ENCODE results near the gene HCFC1R1.

HCFC1R1 gene

GRCh38 chr16:3014971-3015370 is 8.8 kb downstream of the HCFC1R1 start:
- no peak for DNase-seq (ENCODE audit: low read depth)
- no peak overlapping the region for H3K4me3 ChIP-seq (ENCODE audit: control insufficient read depth, low read depth, low read length)
- TF ChIP-seq CTCF (IDR thresholded peaks at IDR 0.05; ENCODE audit: control insufficient read depth, insufficient read depth, low read depth, low read length, missing control alignments), result no peak

GRCh38 chr16:3013998-3014690 is 9.6 kb downstream of the HCFC1R1 start:
- DNase-seq (ENCODE audit: low read depth), result no peak
- no peak overlapping the region for H3K4me3 ChIP-seq (ENCODE audit: control insufficient read depth, low read depth, low read length)

DNA sequence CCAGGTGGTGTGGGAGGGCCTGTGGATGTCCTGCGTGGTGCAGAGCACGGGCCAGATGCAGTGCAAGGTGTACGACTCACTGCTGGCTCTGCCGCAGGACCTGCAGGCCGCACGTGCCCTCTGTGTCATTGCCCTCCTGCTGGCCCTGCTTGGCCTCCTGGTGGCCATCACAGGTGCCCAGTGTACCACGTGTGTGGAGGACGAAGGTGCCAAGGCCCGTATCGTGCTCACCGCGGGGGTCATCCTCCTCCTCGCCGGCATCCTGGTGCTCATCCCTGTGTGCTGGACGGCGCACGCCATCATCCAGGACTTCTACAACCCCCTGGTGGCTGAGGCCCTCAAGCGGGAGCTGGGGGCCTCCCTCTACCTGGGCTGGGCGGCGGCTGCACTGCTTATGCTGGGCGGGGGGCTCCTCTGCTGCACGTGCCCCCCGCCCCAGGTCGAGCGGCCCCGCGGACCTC is 10.2 kb downstream of the HCFC1R1 start:
- TF ChIP-seq CTCF (IDR thresholded peaks at IDR 0.05; ENCODE audit: control insufficient read depth, insufficient read depth, low read depth, low read length, missing control alignments), result no peak

More at GRCh38 chr16:3013998-3014690, 9.6 kb downstream of the HCFC1R1 start:
- TF ChIP-seq CTCF (IDR thresholded peaks at IDR 0.05; ENCODE audit: control insufficient read depth, insufficient read depth, low read depth, low read length, missing control alignments), result no peak

GRCh38 chr16:3012828-3013420 is 10.8 kb downstream of the HCFC1R1 start, which contains the start of gene CLDN9:
CLDN9 (plus strand) TSS chr16:3012923; CDS start chr16:3013363, 440 bp downstream.
- no peak for DNase-seq (ENCODE audit: low read depth)
- TF ChIP-seq CTCF (IDR thresholded peaks at IDR 0.05; ENCODE audit: control insufficient read depth, insufficient read depth, low read depth, low read length, missing control alignments), result no peak
- H3K4me3 ChIP-seq (ENCODE audit: control insufficient read depth, low read depth, low read length), result no peak within 1 kb of the TSS

More for the DNA sequence above, 10.2 kb downstream of the HCFC1R1 start:
- no peak overlapping the region for H3K4me3 ChIP-seq (ENCODE audit: control insufficient read depth, low read depth, low read length)
- DNase-seq (ENCODE audit: low read depth), result no peak

DNA sequence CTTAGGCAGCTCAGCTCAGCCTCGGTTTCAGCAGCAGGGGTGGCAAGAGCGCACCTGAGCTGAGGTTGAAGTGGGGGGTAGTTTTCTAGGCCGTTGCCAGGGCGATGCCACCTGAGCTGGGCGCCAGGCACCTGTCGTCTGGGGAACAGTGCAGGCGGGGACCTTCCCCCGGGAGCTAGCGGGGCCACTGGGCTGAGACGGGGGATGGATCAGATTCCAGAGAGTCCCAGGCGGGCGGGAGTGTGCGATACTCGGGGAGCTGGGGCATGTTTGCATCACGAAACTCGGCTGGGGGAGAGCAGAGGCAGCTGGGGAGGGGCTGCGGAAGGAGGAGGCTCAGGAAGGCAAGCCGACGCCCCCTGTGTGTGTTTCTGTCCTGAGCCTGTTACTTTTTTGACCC is 11.5 kb downstream of the HCFC1R1 start:
- DNase-seq (ENCODE audit: low read depth), result no peak
- no peak overlapping the region for H3K4me3 ChIP-seq (ENCODE audit: control insufficient read depth, low read depth, low read length)
- TF ChIP-seq CTCF (IDR thresholded peaks at IDR 0.05; ENCODE audit: control insufficient read depth, insufficient read depth, low read depth, low read length, missing control alignments), result no peak

GRCh38 chr16:3010510-3010909 is 13.2 kb downstream of the HCFC1R1 start:
- no peak for DNase-seq (ENCODE audit: low read depth)
- TF ChIP-seq CTCF (IDR thresholded peaks at IDR 0.05; ENCODE audit: control insufficient read depth, insufficient read depth, low read depth, low read length, missing control alignments), result no peak
- no peak overlapping the region for H3K4me3 ChIP-seq (ENCODE audit: control insufficient read depth, low read depth, low read length)

All from AG09309 (cell line).